Caco-2 (cell line): ENCODE results near the gene TIPRL. TPM values are rescaled to one million over a fixed set of nuclear protein-coding genes. Genes with fewer than 3 reads are reported as not detected.

Source experiments
- BruUV-seq: library from RNA; stranded (reverse); fragments of 400-500 nt; replicated peaks from 2 replicates; lab custom pipeline; 2021; lab: Mats Ljungman, UMichigan
- CTCF ChIA-PET: fragments of 300-600 bp; sonication (Branson Sonifier 250); formaldehyde crosslinking; loops from one replicate; lab custom pipeline; 2022; ENCODE audit warnings: antibody characterized with exemption; lab: Charles Lee
- POLR2A ChIA-PET: fragments of 300-600 bp; sonication (Branson Sonifier 250); formaldehyde crosslinking; loops from one replicate; lab custom pipeline; 2022; ENCODE audit warnings: antibody characterized with exemption; lab: Charles Lee
- DNase-seq, 2 experiments: peaks; one replicate each; pipeline versions ENCODE4 v3.0.0 to v3.0.0-alpha.2; 2020 to 2022
- H3K27me3 ChIP-seq: replicated peaks from 2 replicates; pipeline ENCODE4 v1.6.0; 2011; ENCODE audit warnings: low read length; ENCODE audit not compliant: control insufficient read depth, insufficient read depth
- H3K36me3 ChIP-seq: 2 replicates; pipeline ENCODE4 v1.5.1; 2011; ENCODE audit warnings: low read length; ENCODE audit not compliant: control insufficient read depth, insufficient read depth
- H3K4me1 ChIP-seq: fragments of 250-450 bp; sonication (Bioruptor Pico); 2 replicates; pipeline ENCODE4 v1.5.1; 2020; ENCODE audit warnings: mild to moderate bottlenecking
- H3K4me3 ChIP-seq: 2 replicates; pipeline ENCODE4 v1.5.1; 2011; ENCODE audit warnings: low read depth, mild to moderate bottlenecking, control low read depth, low read length
- H3K9me3 ChIP-seq: fragments of 250-450 bp; sonication (Bioruptor Pico); 2 replicates; pipeline ENCODE4 v1.5.1; 2020; ENCODE audit warnings: mild to moderate bottlenecking, moderate library complexity
- H3K27ac Mint-ChIP-seq: one replicate; pipeline ENCODE4 v1.8.0; 2022; ENCODE audit warnings: mixed read lengths; ENCODE audit not compliant: unreplicated experiment
- H3K27me3 Mint-ChIP-seq: one replicate; pipeline ENCODE4 v1.8.0; 2022; ENCODE audit warnings: mixed read lengths; ENCODE audit not compliant: insufficient read depth, unreplicated experiment
- H3K36me3 Mint-ChIP-seq: one replicate; pipeline ENCODE4 v1.8.0; 2022; ENCODE audit warnings: mild to moderate bottlenecking, mixed read lengths; ENCODE audit not compliant: insufficient read depth, unreplicated experiment
- H3K4me1 Mint-ChIP-seq: one replicate; pipeline ENCODE4 v1.8.0; 2022; ENCODE audit warnings: low read depth, mixed read lengths; ENCODE audit not compliant: unreplicated experiment
- H3K4me3 Mint-ChIP-seq: one replicate; pipeline ENCODE4 v1.8.0; 2022; ENCODE audit warnings: mild to moderate bottlenecking, moderate library complexity, mixed read lengths; ENCODE audit not compliant: unreplicated experiment
- H3K9me3 Mint-ChIP-seq: one replicate; pipeline ENCODE4 v1.8.0; 2022; ENCODE audit warnings: mixed read lengths; ENCODE audit not compliant: unreplicated experiment
- CTCF ChIP-seq, 2 experiments: fragments of 200-600 bp in 1 of 2; IDR thresholded peaks; 1 replicate in 1 of 2; 2 replicates in 1 of 2; pipeline versions ENCODE4 v1.5.1 to v1.8.0; 2011 to 2022; ENCODE audit warnings: antibody characterized with exemption in 1 of 2, control low read depth in 1 of 2, inconsistent platforms in 1 of 2, low read depth in 1 of 2, low read length in 1 of 2, mild to moderate bottlenecking in 1 of 2, moderate library complexity in 1 of 2; ENCODE audit not compliant: insufficient read depth in 1 of 2, severe bottlenecking in 1 of 2, unreplicated experiment in 1 of 2
- intact Hi-C: fragments of 100-400 bp; cut with micrococcal nuclease; formaldehyde crosslinking; loops from one replicate; pipeline ENCODE4 v1.10.0; 2022; ENCODE audit not compliant: unreplicated experiment
- total RNA-seq: library from RNA; stranded (reverse); gene quantifications from 2 replicates; pipeline ENCODE4 v1.2.3, GENCODE V29; 2022

The TIPRL gene
- total RNA-seq, 1 experiment from 2014 or later = 38.1 TPM

DNA sequence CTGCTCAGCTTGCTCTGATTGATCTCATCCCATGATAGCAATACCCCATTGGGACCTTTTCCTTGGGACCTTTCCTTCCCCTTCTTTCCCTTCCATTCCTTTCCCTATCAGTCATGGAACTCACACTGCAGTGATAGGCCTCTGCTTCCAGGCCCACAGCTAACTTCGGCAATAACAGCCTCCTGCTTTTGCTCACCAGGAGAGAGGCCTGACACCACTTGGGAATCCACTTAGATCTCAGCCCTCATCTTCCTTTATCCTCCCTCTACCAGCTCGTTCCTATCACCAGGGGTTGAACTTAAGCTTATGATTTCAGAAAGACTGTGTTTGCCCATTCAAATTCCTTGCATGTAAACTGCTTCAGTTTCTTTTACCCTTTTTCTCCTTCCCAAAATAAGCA, 11.0 kb upstream of the TIPRL start:
- no peak overlapping the region for H3K4me3 Mint-ChIP-seq
- Histone ChIP-seq H3K27me3 (no peaks in the 10 kb centered on the region), H3K9me3 (no peaks in the 10 kb centered on the region), H3K4me1 (no peaks in the 10 kb centered on the region), H3K4me3 (no peak overlapping the region), H3K36me3 (no peaks in the 10 kb centered on the region)
- no peaks in the 10 kb centered on the region for H3K27me3 Mint-ChIP-seq
- H3K4me1 Mint-ChIP-seq = no peaks in the 10 kb centered on the region
- TF ChIP-seq CTCF (IDR thresholded peaks at IDR 0.05; ENCODE audit: insufficient read depth in 1 of 2, low read depth in 1 of 2, low read length in 1 of 2, severe bottlenecking in 1 of 2, unreplicated experiment in 1 of 2) = no peak
- H3K9me3 Mint-ChIP-seq = no peaks in the 10 kb centered on the region
- no TSS peak for BruUV-seq
- H3K27ac Mint-ChIP-seq = no peak overlapping the region
- H3K36me3 Mint-ChIP-seq = no peaks in the 10 kb centered on the region
- intact Hi-C loops = no loop called here
- ChIA-PET CTCF (no interaction called here), POLR2A (no interaction called here)
- DNase-seq = no peak

DNA sequence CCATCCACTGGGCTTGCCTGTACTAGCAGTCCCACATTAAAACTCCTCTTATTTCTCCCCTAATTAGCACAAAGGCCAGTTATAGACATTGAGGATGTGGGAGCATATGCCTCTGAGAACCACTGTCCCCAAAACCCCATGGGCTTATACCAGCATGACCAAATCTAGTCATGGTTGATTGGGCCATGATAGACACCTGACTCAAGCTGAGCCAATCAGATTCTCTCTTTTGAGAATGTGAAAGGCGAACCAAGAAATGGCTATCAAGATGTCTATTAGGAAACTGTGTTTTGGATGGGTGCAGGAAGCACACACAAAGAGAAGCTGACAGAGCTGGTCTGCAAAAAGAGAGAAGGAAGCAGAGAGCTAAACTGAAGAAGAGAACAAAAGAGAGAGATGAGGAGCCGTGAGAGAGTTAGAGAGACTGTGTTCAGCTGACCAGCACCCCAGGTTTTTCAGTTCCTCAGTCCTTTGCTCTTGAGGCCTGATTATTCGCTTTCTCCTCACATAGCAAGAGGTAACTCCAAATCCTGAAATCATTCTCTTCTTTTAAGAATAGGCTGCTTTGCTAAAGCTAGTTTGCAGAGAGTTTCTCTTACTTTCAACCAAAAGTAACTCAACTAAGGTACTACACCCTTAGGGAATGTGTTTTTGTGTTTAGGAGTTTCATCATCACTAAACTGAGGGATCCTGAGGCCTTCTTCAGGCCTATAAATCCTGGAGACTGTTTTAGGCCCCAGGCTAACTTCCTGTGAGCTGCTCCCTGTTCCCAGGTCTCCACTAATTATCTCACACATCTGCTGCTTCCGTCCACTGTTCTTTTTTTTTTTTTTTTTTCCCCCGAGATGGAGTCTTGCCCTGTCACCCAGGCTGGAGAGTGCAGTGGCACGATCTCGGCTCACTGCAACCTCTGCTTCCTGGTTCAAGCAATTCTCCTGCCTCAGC, 7.9 kb upstream of the TIPRL start:
- Histone ChIP-seq H3K27me3 (no peaks in the 10 kb centered on the region), H3K4me1 (no peaks in the 10 kb centered on the region), H3K9me3 (no peaks in the 10 kb centered on the region), H3K4me3 (no peak overlapping the region), H3K36me3 (no peaks in the 10 kb centered on the region)
- H3K36me3 Mint-ChIP-seq = no peaks in the 10 kb centered on the region
- intact Hi-C loops = no loop called here
- ChIA-PET POLR2A (no interaction called here), CTCF (no interaction called here)
- no peaks in the 10 kb centered on the region for H3K27me3 Mint-ChIP-seq
- no peak overlapping the region for H3K27ac Mint-ChIP-seq
- H3K9me3 Mint-ChIP-seq = peaks cover 9% of the 10 kb centered on the region
- H3K4me1 Mint-ChIP-seq = no peaks in the 10 kb centered on the region
- no TSS peak for BruUV-seq
- no peak for TF ChIP-seq CTCF (IDR thresholded peaks at IDR 0.05; ENCODE audit: insufficient read depth in 1 of 2, low read depth in 1 of 2, low read length in 1 of 2, severe bottlenecking in 1 of 2, unreplicated experiment in 1 of 2)
- no peak for DNase-seq
- H3K4me3 Mint-ChIP-seq = no peak overlapping the region

GRCh38 chr1:168172250-168172915, 6.4 kb upstream of the TIPRL start:
- Histone ChIP-seq H3K4me1 (no peaks in the 10 kb centered on the region), H3K4me3 (no peak overlapping the region), H3K27me3 (no peaks in the 10 kb centered on the region), H3K36me3 (no peaks in the 10 kb centered on the region), H3K9me3 (no peaks in the 10 kb centered on the region)
- BruUV-seq = no TSS peak
- ChIA-PET POLR2A (no interaction called here), CTCF (interaction anchor here (0.7 kb wide), 1 partner anchor 34 kb away, joined by 3 read pairs; no protein-coding TSS in a partner anchor)
- Mint-ChIP-seq H3K9me3 (peaks cover 9% of the 10 kb centered on the region), H3K4me1 (no peaks in the 10 kb centered on the region), H3K4me3 (no peak overlapping the region), H3K27me3 (no peaks in the 10 kb centered on the region), H3K36me3 (no peaks in the 10 kb centered on the region), H3K27ac (no peak overlapping the region)
- no peak for DNase-seq
- no peak for TF ChIP-seq CTCF (IDR thresholded peaks at IDR 0.05; ENCODE audit: insufficient read depth in 1 of 2, low read depth in 1 of 2, low read length in 1 of 2, severe bottlenecking in 1 of 2, unreplicated experiment in 1 of 2)
- intact Hi-C loops = no loop called here
